Amygdala (tissue), 56 donors: ENCODE measurements around the gene TTYH3.
"Not testable (repeated sequence)": the region's sequence is repeated elsewhere in the genome, so short reads cannot be mapped to it uniquely, and the experiment has no call there.

Experiments
- DNase-seq, 56 donors: peaks; one replicate each; lab custom pipeline; 2025; lab: John Stamatoyannopoulos, UW

TTYH3 gene

DNA sequence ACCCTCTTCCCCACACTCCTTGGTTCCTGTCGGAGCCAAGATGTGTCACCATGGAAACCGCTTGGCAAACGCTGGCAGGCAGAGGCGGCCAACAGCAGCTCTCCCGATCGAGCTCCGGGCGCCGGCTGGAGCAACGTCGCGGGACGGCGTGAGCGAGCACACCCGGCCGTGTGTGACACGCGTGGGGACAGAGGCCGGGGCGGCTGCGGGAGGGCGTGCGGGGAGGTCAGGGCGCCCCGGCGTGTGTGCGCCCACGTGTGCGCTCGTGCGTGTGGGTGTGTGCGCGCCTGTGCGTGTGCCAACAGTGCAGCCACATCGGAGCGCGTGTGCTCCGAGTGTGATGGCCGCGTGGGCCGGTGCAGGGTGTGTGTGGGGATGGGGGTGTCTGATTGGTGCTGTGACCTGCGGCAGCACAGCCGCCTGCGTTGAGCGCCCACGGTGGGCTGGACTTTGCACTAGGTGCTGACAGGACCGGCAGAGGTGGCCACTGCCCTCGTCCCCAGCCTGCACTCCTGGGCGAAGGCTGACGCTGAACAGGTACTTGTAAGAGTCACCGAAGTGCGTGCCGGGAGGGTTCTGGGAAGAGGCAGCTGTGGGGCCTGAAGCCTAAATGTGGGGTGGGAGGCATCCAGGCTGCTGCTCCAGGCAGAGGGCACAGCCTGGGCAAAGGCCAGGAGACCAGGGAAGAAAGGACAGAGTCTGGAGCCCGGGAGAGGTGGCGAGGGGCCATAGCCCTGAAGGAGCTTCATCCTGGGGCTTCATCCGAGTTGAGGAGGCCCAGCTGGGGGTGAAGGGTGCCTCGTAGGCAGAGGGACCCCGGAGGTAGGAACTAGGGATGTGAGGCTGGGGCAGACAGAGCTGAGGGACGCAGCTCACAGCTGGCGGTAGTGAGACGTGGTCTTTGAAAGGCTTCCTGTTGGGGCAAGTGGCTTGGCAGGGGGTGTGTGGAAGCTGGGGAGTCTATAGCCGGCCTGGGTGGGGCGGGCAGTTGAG lies 47.6 kb downstream of the TTYH3 start:
- DNase-seq: peak in 6 of 56 donors; percentile 9 to 56 (median 35)

- no peak for DNase-seq
Observed at GRCh38 chr7:2680256-2680655, 48.5 kb downstream of the TTYH3 start.

DNA sequence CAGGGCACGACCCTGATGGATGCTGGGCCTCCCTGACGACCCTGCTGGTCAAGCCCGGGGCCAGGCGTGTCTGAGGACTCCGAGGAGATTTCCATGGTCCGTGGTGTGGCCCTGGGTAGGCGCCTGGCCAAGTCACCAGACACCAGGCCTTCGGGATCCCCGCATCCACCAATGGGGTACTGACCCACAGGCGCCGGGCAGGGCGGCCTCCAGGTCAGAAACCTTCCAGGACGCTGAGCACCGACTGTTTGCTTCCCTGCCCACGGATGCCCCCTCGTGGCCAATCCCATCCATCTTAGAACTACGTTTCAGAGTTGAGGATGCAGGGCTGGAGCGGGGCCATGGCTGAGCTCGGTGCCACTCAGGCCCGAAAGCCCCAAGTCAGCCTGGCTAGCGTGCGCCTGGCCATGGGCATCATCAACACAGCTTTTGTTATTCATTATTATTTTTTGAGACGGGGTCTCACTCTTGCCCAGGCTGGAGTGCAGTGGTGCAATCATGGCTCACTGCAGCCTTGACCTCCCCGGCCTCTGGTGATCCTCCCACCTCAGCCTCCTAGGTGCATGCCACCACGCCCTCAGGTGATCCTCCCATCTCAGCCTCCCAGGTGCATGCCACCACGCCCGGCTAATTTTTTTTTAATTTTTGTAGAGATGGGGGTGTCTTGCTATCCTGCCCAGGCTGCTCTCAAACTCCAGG lies 49.2 kb downstream of the TTYH3 start:
- peak in 52 of 56 donors; percentile 29 to 90 (median 66) for DNase-seq

DNA sequence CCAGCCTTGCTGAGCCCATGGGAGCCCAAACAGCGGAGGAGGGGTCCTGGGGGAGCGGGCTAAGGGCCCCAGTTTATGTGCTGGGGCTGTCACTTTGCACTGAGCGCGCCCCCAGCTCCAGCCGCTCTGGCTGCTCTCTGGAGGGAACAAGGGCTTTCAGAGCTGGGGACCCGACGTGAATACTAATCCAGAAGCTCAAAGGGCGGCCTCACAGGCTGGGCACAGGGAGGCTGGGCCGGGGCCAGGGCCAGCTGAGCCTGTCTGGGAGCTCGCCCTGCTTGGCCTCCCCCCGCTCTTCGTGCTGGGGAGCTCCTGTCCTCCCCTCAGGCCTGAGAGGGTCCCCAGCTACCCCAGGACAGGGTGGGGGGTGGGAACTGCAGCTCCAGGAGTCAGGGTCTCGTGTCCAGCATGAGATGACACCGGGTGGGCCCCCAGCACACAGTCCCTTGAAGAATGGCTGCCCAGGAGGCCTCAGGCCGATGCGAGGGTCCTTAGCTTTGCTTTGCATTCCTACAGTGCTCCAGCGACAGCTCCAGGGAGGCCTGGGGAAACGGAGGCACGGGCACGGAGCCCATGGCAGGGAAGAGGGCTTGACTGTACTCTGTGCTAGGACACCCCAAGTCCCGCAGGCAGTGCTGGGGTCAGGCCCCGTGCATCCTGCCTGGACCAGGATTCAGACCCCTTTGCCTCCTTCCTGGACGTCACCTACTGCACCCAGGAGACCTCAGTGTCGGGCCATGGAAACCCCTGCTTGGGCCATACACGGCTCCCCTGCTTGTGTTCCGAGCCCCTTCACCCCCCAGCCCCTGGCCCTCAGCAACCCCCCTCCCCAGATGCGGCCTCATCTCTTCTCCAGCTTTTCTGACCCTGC lies 50.4 kb downstream of the TTYH3 start:
- peak; percentile 22 to 98 (median 88) for DNase-seq

DNA sequence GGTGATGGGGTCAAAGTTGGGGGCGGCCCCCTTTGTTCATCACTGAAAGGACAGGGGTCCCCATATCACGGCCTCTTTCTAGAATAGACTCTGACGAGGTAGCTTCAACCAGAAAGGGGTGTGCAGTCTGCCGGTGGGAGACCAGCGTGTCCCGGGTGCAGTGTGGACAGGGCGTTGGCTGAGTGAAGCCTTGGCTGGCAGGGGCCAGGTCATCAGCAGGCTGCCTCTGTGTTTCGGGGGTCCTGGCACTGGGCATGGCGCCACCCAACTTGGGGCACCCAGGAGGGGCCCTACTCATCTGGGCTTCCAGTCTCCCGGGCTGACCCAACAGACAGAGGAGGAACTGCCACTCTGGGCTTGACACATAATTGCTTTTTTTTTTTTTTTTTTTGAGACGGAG lies 52.7 kb downstream of the TTYH3 start:
- DNase-seq: no peak

- DNase-seq: no peak
Observed at GRCh38 chr7:2686101-2686500, 54.3 kb downstream of the TTYH3 start.

DNA sequence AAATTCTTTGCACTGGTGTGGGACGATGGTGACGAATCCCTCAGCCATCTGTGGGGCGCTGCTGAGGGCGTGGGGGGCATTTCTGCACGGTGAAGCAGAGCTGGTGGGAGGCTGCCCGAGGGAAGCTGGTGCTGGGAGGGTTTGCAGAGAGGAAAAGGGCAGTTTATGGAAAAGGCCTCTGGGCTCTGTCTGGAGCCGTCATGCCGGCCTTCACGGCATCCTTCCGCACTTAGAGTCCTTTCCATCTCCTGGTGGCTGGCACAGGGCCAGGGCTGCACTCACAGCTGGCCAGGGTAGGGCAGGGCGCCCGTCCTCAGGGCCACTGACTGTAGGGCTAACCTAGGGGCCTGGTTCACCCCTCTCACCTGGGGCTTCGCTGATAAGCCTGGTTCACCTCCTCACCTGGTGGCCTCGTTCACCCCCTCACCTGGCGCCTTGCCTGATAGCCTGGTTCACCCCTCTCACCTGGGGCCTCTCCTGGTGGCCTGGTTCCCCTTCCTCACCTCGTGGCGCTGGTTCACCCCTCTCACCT lies 55.6 kb downstream of the TTYH3 start:
- peak in 7 of 56 donors; percentile 25 to 53 (median 37) for DNase-seq

- peak in 5 of 56 donors; percentile 21 to 40 (median 36) for DNase-seq
Observed at GRCh38 chr7:2687881-2688318, 56.1 kb downstream of the TTYH3 start, which contains the start of gene AMZ1. Gene AMZ1, plus strand, starts transcription at chr7:2688202. Its CDS starts 12,250 bp downstream, at chr7:2700452.

- DNase-seq: peak in 31 of 56 donors; percentile 16 to 74 (median 37)
Observed at GRCh38 chr7:2688409-2689342, 56.9 kb downstream of the TTYH3 start.

DNA sequence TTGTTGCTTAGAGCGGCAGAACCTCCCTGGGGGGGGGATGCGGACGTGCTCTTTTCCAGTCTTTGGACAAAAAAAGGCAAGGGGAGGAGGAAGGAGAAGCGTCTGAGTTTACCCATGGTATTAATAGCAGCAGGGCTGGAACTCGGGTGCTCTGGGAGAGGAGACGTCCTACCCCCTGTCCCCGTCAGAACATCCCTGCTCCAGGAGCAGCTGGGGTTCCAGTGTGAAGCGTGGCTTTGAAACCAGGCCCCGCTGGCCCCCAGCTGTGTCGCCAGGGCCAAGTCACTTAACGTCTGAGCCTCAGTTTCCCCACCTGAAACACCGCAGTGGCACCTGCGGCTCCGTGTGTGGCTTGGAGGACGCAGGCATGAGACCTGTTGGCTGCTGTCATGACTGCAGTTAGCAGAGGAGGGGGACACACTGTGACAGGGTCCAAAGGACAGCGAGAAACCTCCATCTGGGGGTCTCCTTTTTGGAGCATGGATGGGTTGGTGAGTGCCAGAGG lies 57.6 kb downstream of the TTYH3 start:
- DNase-seq: no peak

- DNase-seq: no peak
Observed at GRCh38 chr7:2689951-2690705, 58.3 kb downstream of the TTYH3 start.

GRCh38 chr7:2691011-2691707 lies 59.4 kb downstream of the TTYH3 start:
- DNase-seq: no peak

- DNase-seq: not testable (repeated sequence)
Observed at GRCh38 chr7:2691932-2692439, 60.2 kb downstream of the TTYH3 start.

DNA sequence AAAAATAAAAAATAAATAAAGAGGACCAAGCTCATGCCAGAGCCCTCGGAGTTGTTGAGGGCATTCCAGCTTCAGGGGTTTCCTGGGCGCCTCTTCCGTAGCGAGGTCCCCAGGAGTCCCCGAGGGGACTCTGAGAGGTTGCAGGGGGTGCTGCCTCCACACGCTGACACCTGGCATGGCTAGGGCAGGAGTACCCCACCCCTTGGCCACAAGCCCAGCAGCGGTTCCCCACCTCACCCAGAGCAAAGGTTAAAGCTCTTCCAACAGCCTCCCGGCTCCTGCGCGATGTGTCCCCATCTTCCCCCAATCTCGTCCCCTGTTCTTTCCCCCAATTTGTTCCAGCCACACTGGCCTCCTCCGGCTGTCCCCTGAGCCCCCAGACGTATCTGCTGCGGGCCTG lies 60.8 kb downstream of the TTYH3 start:
- no peak for DNase-seq

DNA sequence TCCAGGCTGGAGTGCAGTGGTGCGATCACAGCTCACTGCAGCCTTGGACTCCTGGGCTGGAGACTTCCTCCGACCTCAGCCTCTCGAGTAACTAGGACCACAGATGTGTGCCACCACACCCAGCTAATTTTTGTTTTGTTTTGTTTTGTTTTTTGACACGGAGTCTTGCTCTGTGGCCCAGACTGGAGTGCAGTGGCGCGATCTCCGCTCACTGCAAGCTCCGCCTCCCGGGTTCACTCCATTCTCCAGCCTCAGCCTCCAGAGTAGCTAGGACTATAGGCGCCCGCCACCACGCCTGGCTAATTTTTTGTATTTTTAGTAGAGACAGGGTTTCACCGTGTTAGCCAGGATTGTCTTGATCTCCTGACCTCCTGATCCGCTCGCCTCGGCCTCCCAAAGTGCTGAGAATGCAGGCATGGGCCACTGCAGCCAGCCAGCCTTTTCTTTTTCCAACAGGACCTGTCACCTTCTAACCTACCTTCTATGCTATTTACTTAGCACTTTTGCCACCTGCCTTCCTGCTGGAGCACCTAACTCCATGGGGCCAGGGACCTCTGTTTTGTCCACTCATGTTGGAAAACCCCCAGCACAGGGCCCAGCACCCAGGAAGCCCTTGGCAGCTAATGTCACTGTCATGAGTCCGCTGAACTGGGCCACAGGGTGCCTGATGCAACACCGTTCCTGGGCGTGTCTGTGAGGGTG lies 61.8 kb downstream of the TTYH3 start:
- not testable (repeated sequence) for DNase-seq

GRCh38 chr7:2694122-2694436 lies 62.3 kb downstream of the TTYH3 start:
- not testable (repeated sequence) for DNase-seq
